ENCODE data around the gene TNFAIP1.

The TNFAIP1 gene

GRCh38 chr17:28346746-28347246 lies 11.2 kb downstream of the TNFAIP1 start:
- no peak for DNase-seq

- no peak for DNase-seq
Measured at GRCh38 chr17:28347261-28347891, 11.8 kb downstream of the TNFAIP1 start.

DNA sequence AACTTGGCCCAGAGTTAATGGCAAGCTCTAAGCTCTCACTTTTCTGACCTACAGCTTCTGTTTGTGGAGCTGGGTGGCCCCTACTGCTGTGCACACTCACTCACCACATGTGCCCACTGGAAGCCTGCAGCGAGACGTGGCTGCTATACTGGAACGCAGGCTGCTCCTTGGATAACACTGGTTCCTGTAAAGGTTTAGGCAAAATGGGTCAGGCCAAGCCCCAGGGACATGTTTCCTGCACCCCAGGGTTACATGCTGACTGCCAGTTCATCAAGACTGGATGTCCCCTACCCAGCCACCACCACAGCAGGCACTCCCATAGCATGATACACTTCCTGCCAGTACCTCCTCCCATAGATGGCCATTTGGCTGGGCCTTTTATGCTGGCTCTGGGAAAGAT lies 13.4 kb downstream of the TNFAIP1 start:
- DNase-seq: no peak

- DNase-seq: no peak
Measured at GRCh38 chr17:28350271-28350670, 14.7 kb downstream of the TNFAIP1 start.

GRCh38 chr17:28357061-28357900 lies 21.7 kb downstream of the TNFAIP1 start, which contains the start of gene POLDIP2:
POLDIP2 (minus strand) TSS chr17:28357527; CDS start chr17:28357448, 79 bp downstream.
- DNase-seq: peak; percentile 98

- no peak for DNase-seq
Measured at GRCh38 chr17:28357901-28358197, 22.3 kb downstream of the TNFAIP1 start.

GRCh38 chr17:28363186-28363585 lies 27.6 kb downstream of the TNFAIP1 start:
- no peak for DNase-seq

GRCh38 chr17:28363776-28364650 lies 28.5 kb downstream of the TNFAIP1 start:
- no peak for DNase-seq

DNA sequence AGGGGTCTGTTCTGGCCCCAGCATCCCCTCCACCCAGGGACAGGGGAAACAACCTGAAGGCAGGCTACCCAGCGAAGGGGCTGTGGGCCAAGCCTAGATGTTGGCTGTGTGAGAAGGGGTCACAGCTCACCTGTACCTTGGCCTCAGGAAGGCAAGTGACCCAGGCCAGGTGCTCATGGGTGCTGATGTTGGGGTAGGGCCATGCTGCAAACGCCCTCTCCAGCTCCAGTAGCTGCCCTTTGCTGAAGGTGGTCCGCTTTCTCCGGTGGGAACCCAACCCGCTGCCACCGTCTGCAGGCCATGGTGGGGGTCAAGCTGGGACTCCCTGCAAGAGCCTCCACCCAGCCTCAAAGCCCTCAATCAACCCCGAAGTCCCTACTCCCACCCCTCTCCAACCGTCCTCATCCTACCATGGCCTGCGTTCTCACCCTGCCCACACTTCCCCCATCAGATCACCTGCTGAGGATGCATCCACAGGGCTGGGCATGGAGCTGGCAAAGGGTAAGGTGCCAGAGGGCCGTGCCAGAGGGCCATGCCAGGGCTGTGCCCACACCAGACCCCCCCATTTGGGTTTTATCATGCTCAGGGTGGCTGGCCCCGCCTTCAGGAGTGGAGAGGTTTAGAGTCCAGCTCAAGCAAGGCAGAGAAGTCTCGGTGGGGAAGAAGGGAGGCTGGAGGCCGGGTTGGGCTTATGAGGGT lies 29.3 kb downstream of the TNFAIP1 start, which contains the start of gene SEBOX:
TSS of gene SEBOX (minus strand) at position 535 of the 699 bp plus-strand sequence. CDS start at position 487, 48 bp downstream.
- no peak for DNase-seq

DNA sequence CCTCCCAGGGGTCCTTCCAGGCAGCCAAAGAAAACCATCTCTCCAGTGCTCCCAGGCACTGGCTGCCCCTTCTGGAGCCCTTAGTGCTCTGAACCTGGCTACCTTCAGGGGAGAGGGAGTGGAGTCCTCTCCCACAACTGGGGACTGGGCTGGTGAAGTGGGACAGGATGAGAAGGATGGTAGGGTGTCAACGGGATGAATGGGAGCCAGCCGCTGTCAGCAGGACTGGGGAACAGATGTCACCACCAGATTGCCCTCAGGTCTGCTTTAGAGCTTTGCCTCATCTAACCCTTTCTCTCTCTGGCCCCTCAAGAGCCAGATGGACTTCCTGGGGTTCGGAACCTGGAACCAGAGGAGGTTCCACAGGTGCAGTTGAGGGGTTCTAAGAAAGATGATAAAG lies 29.9 kb downstream of the TNFAIP1 start:
- DNase-seq: no peak

DNA sequence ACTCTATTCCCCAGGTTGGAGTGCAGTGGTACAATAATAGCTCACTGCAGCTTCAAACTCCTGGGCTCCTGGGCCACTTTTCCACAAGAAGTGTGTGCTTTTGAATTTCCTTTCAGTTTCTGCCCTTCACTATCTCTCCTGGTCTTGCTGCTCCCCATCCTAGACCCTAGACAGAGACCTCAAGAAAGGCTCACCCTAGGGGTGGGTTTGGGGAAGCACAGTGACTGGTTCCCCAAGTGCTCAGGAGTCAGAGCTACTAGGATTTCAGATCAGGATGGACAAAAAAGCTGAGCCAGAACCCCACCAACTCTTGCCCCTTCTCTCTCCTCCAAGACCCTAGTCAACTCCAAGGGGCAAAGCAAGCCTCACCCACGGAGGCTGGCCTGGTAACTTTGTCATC lies 31.0 kb downstream of the TNFAIP1 start:
- DNase-seq: no peak

DNA sequence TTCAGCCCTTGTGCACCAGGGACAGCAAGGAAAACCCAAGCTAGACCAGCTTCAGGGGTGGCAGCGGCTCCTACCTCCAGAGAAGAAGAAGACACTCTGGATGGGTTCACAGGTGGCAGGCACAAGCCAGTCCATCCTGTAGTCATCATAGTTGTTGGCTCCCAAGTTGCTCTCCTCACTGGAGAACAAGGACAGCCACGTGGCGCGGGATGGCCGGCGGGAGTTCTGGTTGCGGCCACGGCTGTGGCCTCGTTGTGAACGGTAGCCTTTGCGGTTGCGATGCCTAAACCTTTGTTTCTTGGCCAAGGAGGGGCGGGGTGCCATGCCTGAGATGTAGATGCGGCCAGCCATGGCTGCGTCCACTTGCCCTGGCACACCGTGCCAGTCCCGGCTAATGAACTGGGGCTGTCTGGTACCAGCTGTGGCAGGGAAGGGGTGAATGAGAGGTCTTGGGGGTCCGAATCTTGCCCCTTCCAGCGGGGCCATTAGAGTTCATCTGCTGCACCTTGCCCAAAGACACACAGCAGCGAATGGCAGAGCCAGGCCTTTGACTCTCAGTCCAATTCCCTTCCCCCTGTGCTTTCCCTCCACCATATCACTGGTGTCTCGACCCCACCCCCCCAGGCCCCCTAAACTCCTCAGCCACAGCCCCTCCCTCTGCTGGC lies 32.2 kb downstream of the TNFAIP1 start:
- no peak for DNase-seq

- DNase-seq: no peak
Measured at GRCh38 chr17:28368306-28368831, 32.8 kb downstream of the TNFAIP1 start.

DNA sequence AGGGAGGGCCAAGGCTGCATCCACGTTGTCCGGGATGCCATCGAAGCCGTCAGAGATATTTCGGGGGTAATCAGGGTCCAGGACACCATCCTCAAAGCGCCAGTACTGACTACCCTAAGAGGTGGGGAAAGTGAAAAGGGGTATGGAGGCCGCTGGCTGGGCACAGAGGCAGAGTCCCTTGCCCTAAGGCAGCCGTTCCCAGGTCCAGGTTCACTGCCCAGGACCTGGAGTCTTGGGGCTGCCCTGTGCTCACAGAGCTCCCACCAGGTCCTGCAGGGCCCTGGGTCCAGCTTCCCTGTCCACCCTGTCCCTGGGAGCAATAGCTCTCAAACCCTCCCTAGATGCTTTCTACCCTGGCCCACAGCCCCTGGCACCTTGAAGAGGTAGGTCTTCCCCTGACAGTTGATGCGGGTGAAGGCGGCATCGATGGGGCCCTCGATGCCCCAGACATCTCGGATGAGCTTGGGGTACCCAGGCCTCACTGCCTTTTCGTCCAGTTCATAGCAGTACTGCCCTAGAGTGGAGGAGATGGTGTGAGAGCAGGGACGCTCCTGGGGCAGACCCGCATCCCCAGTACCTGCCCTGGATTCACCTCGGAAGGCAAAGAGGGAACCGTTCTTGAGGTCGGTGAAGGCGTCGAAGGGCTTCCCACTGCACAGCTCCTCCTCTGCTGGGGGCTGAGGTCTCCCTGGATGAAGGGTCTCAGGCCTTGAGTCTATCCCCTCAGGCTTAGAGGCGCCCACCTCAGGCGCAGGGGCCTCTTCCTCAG lies 33.5 kb downstream of the TNFAIP1 start:
- no peak for DNase-seq

GRCh38 chr17:28369684-28370034 lies 34.1 kb downstream of the TNFAIP1 start:
- DNase-seq: no peak

GRCh38 chr17:28370035-28370743 lies 34.6 kb downstream of the TNFAIP1 start, which contains the start of gene VTN:
VTN (minus strand) TSS chr17:28370307; CDS start chr17:28370203, 104 bp downstream.
- peak; percentile 89 for DNase-seq

DNA sequence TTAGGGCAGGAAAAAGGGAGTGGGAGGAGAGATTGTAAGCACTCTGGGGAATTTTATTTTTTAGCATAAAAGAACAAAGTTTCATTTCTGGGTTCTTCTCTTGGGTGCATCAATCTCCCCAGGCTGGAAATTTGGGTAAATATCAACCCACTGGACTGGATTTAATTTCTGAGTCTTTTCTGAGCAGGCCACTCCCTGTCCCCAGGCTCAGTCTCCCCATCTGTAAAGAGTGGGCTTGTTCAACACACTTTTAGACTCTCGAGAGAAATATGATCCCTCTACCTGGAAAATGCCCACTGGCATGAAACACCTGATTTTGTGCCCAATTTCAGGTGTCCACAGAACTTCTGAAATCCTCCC lies 35.2 kb downstream of the TNFAIP1 start:
- no peak for DNase-seq

- DNase-seq: peak; percentile 70
Measured at GRCh38 chr17:28371245-28372202, 36.0 kb downstream of the TNFAIP1 start, which contains the start of gene SARM1. SARM1 (plus strand) TSS chr17:28371694; CDS start chr17:28372033, 339 bp downstream.
